GM18951 (cell line): ENCODE measurements around the gene GJB6.

Experiments used
- POLR2A ChIP-seq: IDR thresholded peaks from 4 replicates; pipeline ENCODE4 v1.6.1; 2011; ENCODE audit warnings: mild to moderate bottlenecking; ENCODE audit not compliant: insufficient read length, insufficient read depth; ENCODE audit errors: extremely low read depth
- in situ Hi-C: fragments of 300-500 bp; cut with MboI; formaldehyde crosslinking; loops from one replicate; pipeline ENCODE4 v1.12.0; 2022; ENCODE audit warnings: low sequenced_read_pairs, mixed read lengths, inconsistent platforms; ENCODE audit not compliant: unreplicated experiment

GJB6 gene

GRCh38 chr13:20174656-20175405, 57.3 kb downstream of the GJB6 start:
- no peak for TF ChIP-seq POLR2A
- in situ Hi-C loops = loop anchor here (25.0 kb wide), 1 partner anchor 637 kb away; no protein-coding TSS in a partner anchor

- in situ Hi-C loops = no loop called here
- no peak for TF ChIP-seq POLR2A
Observed at GRCh38 chr13:20173116-20173746, 58.9 kb downstream of the GJB6 start.
